HEK293 (cell line): ENCODE measurements around the gene NMNAT2.

ENCODE experiments used
- BCL6B ChIP-seq: fragments of 450-650 bp; formaldehyde crosslinking; IDR thresholded peaks from 2 replicates; pipeline ENCODE4 v1.5.1; 2017; ENCODE audit warnings: missing biosample characterization, missing genetic modification characterization
- EGR2 ChIP-seq: fragments of 450-650 bp; formaldehyde crosslinking; IDR thresholded peaks from 2 replicates; pipeline ENCODE4 v1.5.1; 2016; ENCODE audit warnings: low read depth, missing biosample characterization, missing genetic modification characterization
- GLIS2 ChIP-seq: fragments of 450-650 bp; formaldehyde crosslinking; IDR thresholded peaks from 2 replicates; pipeline ENCODE4 v1.5.1; 2016; ENCODE audit warnings: missing biosample characterization, missing genetic modification characterization
- HIC1 ChIP-seq: fragments of 450-650 bp; formaldehyde crosslinking; IDR thresholded peaks from 2 replicates; pipeline ENCODE4 v1.5.1; 2016; ENCODE audit warnings: missing biosample characterization, missing genetic modification characterization
- KLF10 ChIP-seq: fragments of 450-650 bp; IDR thresholded peaks from 2 replicates; pipeline ENCODE4 v1.5.1; 2018; ENCODE audit warnings: missing biosample characterization, mild to moderate bottlenecking, missing genetic modification characterization
- PBX3 ChIP-seq: sonication (generic); formaldehyde crosslinking; IDR thresholded peaks from 2 replicates; pipeline ENCODE4 v1.8.1; 2022; ENCODE audit warnings: mild to moderate bottlenecking, moderate library complexity, missing genetic modification reagents
- SETDB1 ChIP-seq: IDR thresholded peaks from one replicate; pipeline ENCODE4 v1.6.1; 2017; ENCODE audit warnings: mild to moderate bottlenecking, low read length, moderate library complexity, mixed read lengths; ENCODE audit not compliant: insufficient read length
- YY1 ChIP-seq: fragments of 450-650 bp; formaldehyde crosslinking; IDR thresholded peaks from 2 replicates; pipeline ENCODE4 v1.5.1; 2018; ENCODE audit warnings: missing biosample characterization, missing genetic modification characterization
- YY2 ChIP-seq: fragments of 450-650 bp; formaldehyde crosslinking; IDR thresholded peaks from 2 replicates; pipeline ENCODE4 v1.5.1; 2016; ENCODE audit warnings: missing biosample characterization, missing genetic modification characterization
- ZBTB6 ChIP-seq: fragments of 450-650 bp; formaldehyde crosslinking; IDR thresholded peaks from 2 replicates; pipeline ENCODE4 v1.5.1; 2017; ENCODE audit warnings: missing biosample characterization, missing genetic modification characterization
- ZBTB8A ChIP-seq: fragments of 450-650 bp; formaldehyde crosslinking; IDR thresholded peaks from 2 replicates; pipeline ENCODE4 v1.5.1; 2016; ENCODE audit warnings: missing biosample characterization, missing genetic modification characterization
- ZNF148 ChIP-seq: fragments of 450-650 bp; formaldehyde crosslinking; IDR thresholded peaks from 2 replicates; pipeline ENCODE4 v1.5.0; 2017; ENCODE audit warnings: missing biosample characterization, missing genetic modification characterization, borderline replicate concordance
- ZNF16 ChIP-seq: fragments of 450-650 bp; formaldehyde crosslinking; IDR thresholded peaks from 2 replicates; pipeline ENCODE4 v1.5.1; 2016; ENCODE audit warnings: low read depth, missing biosample characterization, missing genetic modification characterization
- ZNF174 ChIP-seq: fragments of 450-650 bp; formaldehyde crosslinking; IDR thresholded peaks from 2 replicates; pipeline ENCODE4 v1.5.0; 2017; ENCODE audit warnings: missing biosample characterization, mild to moderate bottlenecking, missing genetic modification characterization
- ZNF184 ChIP-seq: fragments of 450-650 bp; IDR thresholded peaks from 2 replicates; pipeline ENCODE4 v1.5.1; 2018; ENCODE audit warnings: missing biosample characterization, mild to moderate bottlenecking, missing genetic modification characterization
- ZNF2 ChIP-seq: fragments of 450-650 bp; formaldehyde crosslinking; IDR thresholded peaks from 2 replicates; pipeline ENCODE4 v1.5.1; 2016; ENCODE audit warnings: missing biosample characterization, missing genetic modification characterization
- ZNF214 ChIP-seq: fragments of 450-650 bp; formaldehyde crosslinking; IDR thresholded peaks from 2 replicates; pipeline ENCODE4 v1.5.1; 2017; ENCODE audit warnings: missing biosample characterization, mild to moderate bottlenecking, missing genetic modification characterization, borderline replicate concordance
- ZNF26 ChIP-seq: fragments of 450-650 bp; formaldehyde crosslinking; IDR thresholded peaks from 2 replicates; pipeline ENCODE4 v1.5.1; 2016; ENCODE audit warnings: missing biosample characterization, missing genetic modification characterization
- ZNF324 ChIP-seq: fragments of 450-650 bp; formaldehyde crosslinking; IDR thresholded peaks from 2 replicates; pipeline ENCODE4 v1.5.1; 2016; ENCODE audit warnings: missing biosample characterization, missing genetic modification characterization
- ZNF394 ChIP-seq: fragments of 450-650 bp; formaldehyde crosslinking; IDR thresholded peaks from 2 replicates; pipeline ENCODE4 v1.5.1; 2016; ENCODE audit warnings: missing biosample characterization, missing genetic modification characterization, mild to moderate bottlenecking, moderate library complexity, borderline replicate concordance
- ZNF426 ChIP-seq: fragments of 450-650 bp; formaldehyde crosslinking; IDR thresholded peaks from 2 replicates; pipeline ENCODE4 v1.5.1; 2017; ENCODE audit warnings: missing biosample characterization, missing genetic modification characterization, mild to moderate bottlenecking, inconsistent platforms, moderate library complexity
- ZNF433 ChIP-seq: fragments of 450-650 bp; formaldehyde crosslinking; IDR thresholded peaks from 2 replicates; pipeline ENCODE4 v1.5.1; 2016; ENCODE audit warnings: missing biosample characterization, missing genetic modification characterization, low read depth
- ZNF48 ChIP-seq: fragments of 450-650 bp; formaldehyde crosslinking; IDR thresholded peaks from 2 replicates; pipeline ENCODE4 v1.5.1; 2016; ENCODE audit warnings: missing biosample characterization, missing genetic modification characterization
- ZNF521 ChIP-seq: fragments of 450-650 bp; formaldehyde crosslinking; IDR thresholded peaks from 2 replicates; pipeline ENCODE4 v1.5.1; 2017; ENCODE audit warnings: missing biosample characterization, mild to moderate bottlenecking, missing genetic modification characterization
- ZNF530 ChIP-seq: fragments of 450-650 bp; formaldehyde crosslinking; IDR thresholded peaks from 2 replicates; pipeline ENCODE4 v1.5.1; 2016; ENCODE audit warnings: low read depth, missing biosample characterization, missing genetic modification characterization
- ZNF639 ChIP-seq: fragments of 450-650 bp; formaldehyde crosslinking; IDR thresholded peaks from 2 replicates; pipeline ENCODE4 v1.5.1; 2016; ENCODE audit warnings: missing biosample characterization, missing genetic modification characterization
- ZNF76 ChIP-seq: fragments of 450-650 bp; formaldehyde crosslinking; IDR thresholded peaks from 2 replicates; pipeline ENCODE4; 2016; ENCODE audit warnings: low read depth, missing biosample characterization, missing genetic modification characterization, borderline replicate concordance
- ZXDB ChIP-seq: fragments of 450-650 bp; formaldehyde crosslinking; IDR thresholded peaks from 2 replicates; pipeline ENCODE4 v1.5.1; 2016; ENCODE audit warnings: missing biosample characterization, missing genetic modification characterization

Gene NMNAT2

GRCh38 chr1:183416850-183417771, 1.1 kb downstream of the NMNAT2 start (continued):
- TF ChIP-seq ZBTB6 (tag by site-specific recombination), result peak; percentile 64; the same call in 1 of the 2 replicates
- TF ChIP-seq ZNF639 (tag by site-specific recombination), result peak; percentile 40; the same call in 1 of the 2 replicates
- TF ChIP-seq GLIS2 (tag by site-specific recombination), result peak; percentile 69
- TF ChIP-seq KLF10 (tag by site-specific recombination), result no peak
- TF ChIP-seq ZNF148 (tag by site-specific recombination), result no peak
- TF ChIP-seq ZNF16 (tag by site-specific recombination), result no peak
- TF ChIP-seq EGR2 (tag by site-specific recombination), result peak; percentile 87
- peak; percentile 26; the same call in 1 of the 2 replicates for TF ChIP-seq YY2 (tag by site-specific recombination)
- TF ChIP-seq ZNF76 (tag by site-specific recombination), result peak; percentile 54
- TF ChIP-seq ZNF426 (tag by site-specific recombination), result no peak
- peak; percentile 70 for TF ChIP-seq ZBTB8A
- no peak for TF ChIP-seq SETDB1
- TF ChIP-seq ZNF48, result no peak
- no peak for TF ChIP-seq ZNF26 (tag by site-specific recombination)
- TF ChIP-seq ZNF214 (tag by site-specific recombination), result no peak
- no peak for TF ChIP-seq YY1 (tag by site-specific recombination)
- TF ChIP-seq ZNF174 (tag by site-specific recombination), result no peak
- TF ChIP-seq ZNF394 (tag by site-specific recombination), result no peak; the same call in 1 of the 2 replicates
- no peak for TF ChIP-seq ZNF324
- TF ChIP-seq ZXDB (tag by site-specific recombination), result no peak
- TF ChIP-seq ZNF521, result no peak
- TF ChIP-seq ZNF433 (tag by site-specific recombination), result no peak
- TF ChIP-seq HIC1 (tag by site-specific recombination), result peak; percentile 12; the same call in 1 of the 2 replicates
- TF ChIP-seq ZNF2 (tag by site-specific recombination), result peak; percentile 60
- TF ChIP-seq PBX3 (CRISPR knock-in tag), result no peak
- no peak for TF ChIP-seq ZNF530 (tag by site-specific recombination)
- TF ChIP-seq BCL6B (tag by site-specific recombination), result no peak
- TF ChIP-seq ZNF184, result no peak
